ENCODE data around the gene CYP2D6. TPM values are rescaled to one million over a fixed set of nuclear protein-coding genes. Genes with fewer than 3 reads are reported as not detected.
"Not testable (repeated sequence)": the region's sequence is repeated elsewhere in the genome, so short reads cannot be mapped to it uniquely, and the experiment has no call there.

CYP2D6 gene
- total RNA-seq, 1 donor from 2014 or later = 1.1 TPM

DNA sequence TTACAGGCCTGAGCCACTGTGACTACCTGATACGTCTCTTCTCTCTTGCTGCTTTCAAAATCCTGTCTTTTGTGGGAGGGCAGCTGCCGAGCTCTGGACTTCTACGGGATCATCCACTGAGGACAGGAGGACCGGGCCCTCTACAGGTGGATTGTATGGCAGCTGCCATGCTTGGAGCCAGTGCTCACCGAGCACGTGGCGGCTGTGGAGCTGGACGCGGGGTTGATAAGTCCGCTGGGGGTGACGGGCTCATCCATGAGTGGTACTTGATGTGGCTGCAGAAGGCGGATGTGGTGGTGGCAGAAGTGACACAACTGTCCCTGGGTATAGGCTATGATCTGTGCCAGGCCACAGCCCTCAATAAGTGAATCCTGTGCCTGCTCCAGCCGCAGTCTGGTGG lies 1.8 kb upstream of the CYP2D6 start:
- ATAC-seq = no peak

DNA sequence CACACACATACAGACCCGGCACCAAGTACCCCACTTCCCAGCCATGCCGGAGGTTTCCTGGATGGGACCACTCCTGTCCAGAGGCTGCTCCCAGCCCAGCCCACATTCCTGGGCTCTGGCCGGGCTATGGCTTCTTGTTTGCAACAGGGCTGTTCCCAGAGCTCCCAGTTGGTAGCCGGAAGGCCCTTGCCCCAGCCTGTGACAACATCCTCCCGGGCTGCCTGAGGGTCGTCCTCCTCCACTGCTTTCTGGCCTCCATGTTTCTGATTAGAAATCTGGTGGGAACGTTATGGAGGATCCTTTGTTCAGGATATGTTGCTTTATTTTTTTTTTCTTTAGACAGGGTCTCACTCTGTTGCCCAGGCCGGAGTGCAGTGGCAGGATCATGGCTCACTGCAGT lies 952 bp upstream of the CYP2D6 start:
- ATAC-seq = no peak

DNA sequence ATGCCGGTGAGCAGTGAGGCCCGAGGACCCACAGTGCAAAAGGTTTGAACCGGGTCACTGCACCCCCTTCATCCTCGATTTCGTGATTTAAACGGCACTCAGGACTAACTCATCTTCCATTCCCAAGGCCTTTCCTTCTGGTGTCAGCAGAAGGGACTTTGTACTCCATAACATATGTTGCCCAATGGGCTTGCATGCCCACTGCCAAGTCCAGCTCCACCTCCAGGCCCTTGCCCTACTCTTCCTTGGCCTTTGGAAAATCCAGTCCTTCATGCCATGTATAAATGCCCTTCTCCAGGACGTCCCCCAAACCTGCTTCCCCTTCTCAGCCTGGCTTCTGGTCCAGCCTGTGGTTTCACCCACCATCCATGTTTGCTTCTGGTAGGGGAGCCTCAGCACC lies 428 bp downstream of the CYP2D6 start:
- not testable (repeated sequence) for ATAC-seq

DNA sequence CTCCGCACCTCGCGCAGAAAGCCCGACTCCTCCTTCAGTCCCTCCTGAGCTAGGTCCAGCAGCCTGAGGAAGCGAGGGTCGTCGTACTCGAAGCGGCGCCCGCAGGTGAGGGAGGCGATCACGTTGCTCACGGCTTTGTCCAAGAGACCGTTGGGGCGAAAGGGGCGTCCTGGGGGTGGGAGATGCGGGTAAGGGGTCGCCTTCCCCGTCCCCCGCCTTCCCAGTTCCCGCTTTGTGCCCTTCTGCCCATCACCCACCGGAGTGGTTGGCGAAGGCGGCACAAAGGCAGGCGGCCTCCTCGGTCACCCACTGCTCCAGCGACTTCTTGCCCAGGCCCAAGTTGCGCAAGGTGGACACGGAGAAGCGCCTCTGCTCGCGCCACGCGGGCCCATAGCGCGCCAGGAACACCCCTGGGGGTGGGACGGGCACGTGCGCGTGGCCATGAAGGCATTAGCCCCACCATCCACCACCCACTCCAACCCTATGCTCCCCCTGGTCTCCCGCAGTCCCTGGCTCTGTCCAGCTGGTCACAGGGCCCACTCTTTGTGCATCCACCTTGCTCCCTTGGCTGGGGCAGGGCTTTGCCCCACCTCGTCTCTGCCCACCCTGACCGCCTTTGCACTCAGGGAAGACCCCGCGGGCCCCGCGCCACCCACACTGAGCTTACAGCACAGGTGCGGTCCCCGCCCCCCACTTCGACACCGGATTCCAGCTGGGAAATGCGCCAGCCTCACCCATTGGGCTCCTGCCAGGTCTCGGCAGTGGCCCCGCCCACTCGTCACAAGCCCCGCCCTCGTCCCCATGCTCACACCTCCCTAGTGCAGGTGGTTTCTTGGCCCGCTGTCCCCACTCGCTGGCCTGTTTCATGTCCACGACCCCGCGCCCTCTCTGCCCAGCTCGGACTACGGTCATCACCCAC lies 1.6 kb downstream of the CYP2D6 start:
- ATAC-seq = peak; percentile 3

DNA sequence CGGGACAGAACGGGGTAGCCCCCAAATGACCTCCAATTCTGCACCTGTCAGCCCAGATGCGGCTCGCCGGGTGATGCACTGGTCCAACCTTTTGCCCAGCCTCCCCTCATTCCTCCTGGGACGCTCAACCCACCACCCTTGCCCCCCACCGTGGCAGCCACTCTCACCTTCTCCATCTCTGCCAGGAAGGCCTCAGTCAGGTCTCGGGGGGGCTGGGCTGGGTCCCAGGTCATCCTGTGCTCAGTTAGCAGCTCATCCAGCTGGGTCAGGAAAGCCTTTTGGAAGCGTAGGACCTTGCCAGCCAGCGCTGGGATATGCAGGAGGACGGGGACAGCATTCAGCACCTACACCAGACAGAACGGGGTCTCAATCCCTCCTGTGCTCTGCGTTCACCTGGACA lies 2.6 kb downstream of the CYP2D6 start:
- not testable (repeated sequence) for ATAC-seq

DNA sequence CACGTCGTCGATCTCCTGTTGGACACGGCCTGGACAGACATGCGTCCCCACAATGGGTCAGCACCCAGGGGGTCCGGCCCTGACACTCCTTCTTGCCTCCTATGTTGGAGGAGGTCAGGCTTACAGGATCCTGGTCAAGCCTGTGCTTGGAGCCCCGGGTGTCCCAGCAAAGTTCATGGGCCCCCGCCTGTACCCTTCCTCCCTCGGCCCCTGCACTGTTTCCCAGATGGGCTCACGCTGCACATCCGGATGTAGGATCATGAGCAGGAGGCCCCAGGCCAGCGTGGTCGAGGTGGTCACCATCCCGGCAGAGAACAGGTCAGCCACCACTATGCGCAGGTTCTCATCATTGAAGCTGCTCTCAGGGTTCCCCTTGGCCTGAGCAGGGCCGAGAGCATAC lies 3.0 kb downstream of the CYP2D6 start:
- ATAC-seq = no peak

- peak; percentile 8 for ATAC-seq
Measured at GRCh38 chr22:42123529-42123928, 7.1 kb downstream of the CYP2D6 start.

DNA sequence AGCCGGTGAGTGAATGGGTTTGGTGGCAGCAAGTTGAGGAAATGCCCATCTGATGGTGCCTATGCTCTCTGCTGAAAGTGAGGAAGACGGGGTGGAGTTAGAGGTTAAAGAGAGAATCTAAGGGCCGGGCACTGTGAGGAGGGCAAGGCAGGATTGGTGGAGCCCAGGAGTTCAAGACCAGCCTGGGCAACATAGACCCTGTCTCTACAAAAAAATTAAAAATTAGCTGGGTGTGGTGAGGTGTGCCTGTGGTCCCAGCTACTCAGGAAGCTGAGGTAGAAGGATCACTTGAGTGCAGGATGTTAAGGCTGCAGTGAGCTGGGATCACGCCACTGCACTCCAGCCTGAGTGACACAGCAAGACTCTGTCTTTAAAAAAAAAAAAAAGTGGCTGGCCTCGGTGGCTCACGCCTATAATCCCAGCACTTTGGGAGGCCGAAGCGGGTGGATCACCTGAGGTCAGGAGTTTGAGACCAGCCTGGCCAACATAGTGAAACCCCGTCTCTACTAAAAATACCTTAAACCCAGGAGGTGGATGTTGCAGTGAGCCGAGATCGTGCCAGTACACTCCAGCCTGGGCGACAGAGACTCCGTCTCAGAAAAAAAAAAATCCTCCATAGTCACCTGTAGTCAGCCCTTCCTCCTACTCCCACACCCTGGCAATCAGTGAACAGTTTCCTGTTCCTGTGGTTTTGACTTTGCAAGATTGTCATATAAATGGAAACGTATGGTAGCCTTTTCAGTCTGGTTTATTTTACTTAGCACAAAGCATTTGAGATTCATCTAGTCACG lies 10.2 kb downstream of the CYP2D6 start:
- ATAC-seq = not testable (repeated sequence)

DNA sequence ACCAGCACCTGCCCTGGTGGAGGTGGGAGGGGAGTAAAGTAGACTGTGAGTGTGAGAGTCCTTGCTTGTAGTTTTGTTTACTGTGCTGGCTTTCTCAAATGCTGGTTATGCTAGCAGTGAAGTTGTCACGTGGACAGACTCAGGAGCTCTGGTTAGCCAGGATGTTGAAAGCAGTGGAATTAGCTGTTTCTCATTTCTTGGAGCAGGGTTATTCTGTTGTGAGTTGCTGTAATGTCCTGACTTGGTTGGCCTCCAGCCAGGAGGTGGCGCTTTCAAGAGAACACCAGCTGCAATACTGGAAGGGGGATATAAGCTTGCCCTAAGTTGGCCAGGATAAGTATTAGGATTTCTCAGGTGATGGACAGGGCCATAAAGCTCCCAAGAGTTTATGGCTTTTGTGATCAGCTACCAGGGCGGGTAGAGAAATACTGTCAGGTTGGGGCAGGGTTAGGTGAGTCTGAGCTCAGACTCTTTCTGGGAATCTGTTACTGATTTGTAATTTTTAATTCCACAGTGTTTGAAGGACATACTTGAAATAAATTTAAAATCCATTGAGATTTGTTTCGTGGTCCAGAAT lies 13.7 kb downstream of the CYP2D6 start:
- no peak for ATAC-seq

GRCh38 chr22:42115420-42115830 lies 15.2 kb downstream of the CYP2D6 start:
- ATAC-seq = not testable (repeated sequence)

DNA sequence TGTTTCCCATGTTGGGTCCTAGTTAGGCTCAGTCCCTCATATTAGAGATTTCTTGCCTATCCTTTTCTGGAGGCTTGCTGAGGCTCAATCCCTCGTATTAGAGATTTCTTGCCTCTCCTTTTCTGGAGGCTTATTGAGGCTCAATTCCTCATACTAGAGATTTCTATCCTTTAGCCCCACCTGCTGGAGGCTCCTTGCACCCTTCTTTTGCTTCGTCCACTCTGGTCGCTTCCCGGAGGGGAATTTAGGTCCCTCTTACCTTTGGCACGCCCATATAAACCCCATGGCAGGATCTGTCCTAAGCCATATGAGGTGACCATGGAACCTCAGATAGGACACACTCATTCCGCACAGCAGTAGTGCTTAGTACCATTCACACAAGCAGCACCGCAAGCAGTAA lies 15.9 kb downstream of the CYP2D6 start:
- no peak for ATAC-seq

GRCh38 chr22:42112793-42113192 lies 17.8 kb downstream of the CYP2D6 start:
- not testable (repeated sequence) for ATAC-seq

DNA sequence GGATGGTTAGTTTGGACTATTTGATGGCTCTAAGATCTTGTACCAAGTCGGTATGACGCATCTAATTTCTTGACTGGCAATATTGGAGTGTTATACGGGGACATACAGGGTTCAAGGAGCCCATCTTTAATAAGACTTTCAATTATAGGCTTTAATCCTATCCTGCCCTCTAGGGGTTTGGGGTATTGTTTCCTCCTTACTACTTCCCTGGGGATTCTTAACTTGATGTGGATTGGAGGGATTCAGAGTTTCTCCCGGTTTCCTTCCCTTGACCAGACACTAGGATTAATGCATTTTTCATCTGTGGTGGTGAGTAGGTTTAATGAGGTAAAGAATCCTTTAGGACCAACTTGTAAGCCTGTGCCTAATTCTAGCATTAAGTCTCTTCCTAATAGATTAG lies 18.8 kb downstream of the CYP2D6 start:
- no peak for ATAC-seq

GRCh38 chr22:42108848-42109247 lies 21.8 kb downstream of the CYP2D6 start:
- ATAC-seq = no peak

DNA sequence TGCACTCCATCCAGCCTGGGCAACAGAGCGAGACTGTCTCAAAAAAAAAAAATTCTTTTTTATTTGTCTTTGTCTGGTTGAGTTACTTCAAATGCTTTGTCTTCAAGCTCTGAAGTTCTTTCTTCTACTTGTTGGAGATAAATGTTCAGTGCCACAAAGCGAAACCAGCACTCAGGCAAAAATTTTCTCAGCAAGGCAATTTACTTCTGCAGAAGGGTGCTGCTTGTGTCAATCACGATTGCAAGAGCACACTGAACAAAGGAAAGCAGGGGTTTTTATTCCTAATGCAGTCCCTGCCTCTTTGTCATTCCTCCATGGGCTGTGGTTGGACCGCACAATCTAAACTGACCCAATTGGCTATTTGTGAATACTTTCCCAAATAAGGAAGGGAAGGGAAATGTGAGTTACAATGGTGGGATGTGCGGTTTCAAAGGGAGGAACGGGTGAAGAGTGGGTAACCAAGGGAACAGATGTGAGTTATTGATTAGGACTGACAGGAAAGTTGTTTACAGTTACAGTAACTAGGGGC lies 26.2 kb downstream of the CYP2D6 start:
- not testable (repeated sequence) for ATAC-seq

- ATAC-seq = no peak
Measured at GRCh38 chr22:42101199-42101598, 29.4 kb downstream of the CYP2D6 start.

- peak; percentile 1 for ATAC-seq
Measured at GRCh38 chr22:42091455-42091782, 39.2 kb downstream of the CYP2D6 start.

- ATAC-seq = peak; percentile 98
Measured at GRCh38 chr22:42090596-42091454, 39.8 kb downstream of the CYP2D6 start, which contains the start of gene NDUFA6. Gene NDUFA6, minus strand, starts transcription at chr22:42090772. Its CDS starts 28 bp downstream, at chr22:42090744.

DNA sequence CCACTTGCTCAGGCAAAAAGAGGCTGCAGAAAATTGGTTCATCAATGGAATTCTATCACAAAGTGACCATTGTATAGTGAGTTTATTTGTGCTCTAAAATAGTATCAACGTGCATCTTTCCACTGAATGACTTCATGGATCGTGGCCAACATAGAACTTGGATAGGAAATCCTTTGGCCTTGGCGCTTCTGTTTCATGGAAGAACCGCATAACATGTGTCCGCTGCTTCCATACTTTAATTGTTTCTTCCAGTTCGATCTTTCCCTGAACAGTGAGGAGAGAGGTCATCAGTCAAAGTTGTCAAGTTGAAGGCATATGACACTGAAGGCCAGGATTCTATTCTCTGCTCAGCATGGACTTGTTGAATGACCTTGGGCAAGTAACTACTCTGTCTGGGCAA lies 44.6 kb downstream of the CYP2D6 start:
- no peak for ATAC-seq

DNA sequence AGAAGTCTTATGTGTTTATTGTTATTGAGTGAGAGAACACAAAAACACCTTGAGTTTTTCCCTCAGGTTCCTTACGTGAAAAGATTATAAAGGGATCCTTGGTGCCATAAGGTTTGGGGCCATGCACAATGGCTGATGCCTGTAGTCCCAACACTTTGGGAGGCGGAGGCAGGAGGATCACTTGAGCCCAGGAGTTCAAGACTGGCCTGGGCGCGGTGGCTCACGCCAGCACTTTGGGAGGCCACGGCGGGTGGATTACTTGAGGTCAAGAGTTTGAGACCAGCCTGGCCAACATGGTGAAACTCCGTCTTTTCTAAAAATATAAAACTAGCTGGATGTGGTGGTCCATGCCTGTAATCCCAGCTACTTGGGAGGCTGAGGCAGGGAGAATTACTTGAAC lies 45.7 kb downstream of the CYP2D6 start:
- ATAC-seq = no peak

DNA sequence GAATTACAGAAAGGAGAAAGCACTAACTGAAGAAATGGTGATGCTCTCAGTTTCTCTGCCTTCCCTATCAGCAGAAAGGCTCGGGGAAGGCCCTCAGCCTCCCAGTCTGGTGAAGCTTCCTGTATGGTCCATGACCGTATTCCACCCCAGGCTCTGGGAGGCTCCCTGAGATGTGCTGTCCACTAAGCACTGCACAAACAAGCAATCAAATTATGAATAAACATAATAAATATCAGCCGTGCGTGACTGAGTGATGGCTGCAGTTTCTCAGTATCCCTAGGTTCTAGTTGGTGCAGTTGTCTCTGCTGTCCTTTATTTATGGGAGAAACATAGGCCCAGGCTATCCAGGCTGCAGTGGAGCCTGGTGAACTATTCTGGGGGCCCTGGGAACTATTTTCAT lies 47.5 kb downstream of the CYP2D6 start:
- ATAC-seq = no peak

DNA sequence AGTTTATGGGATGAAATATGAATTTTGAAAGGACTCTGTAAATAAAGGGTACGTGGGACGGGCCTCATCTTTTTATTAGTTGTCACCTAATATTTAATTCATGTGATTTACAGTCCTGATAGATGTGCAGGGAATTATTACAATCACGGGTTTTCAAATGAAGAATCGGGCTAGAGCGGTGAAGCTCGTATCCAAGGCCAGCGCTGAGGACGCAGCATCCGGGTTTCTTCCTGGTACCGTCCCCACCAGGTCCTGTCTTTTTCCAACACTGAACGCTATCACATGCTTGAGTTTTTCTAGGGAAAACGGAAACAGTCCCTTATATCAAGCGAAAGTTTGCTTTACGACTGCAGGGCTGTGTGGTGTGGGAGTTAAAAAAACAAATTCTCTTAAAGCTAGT lies 50.3 kb downstream of the CYP2D6 start:
- ATAC-seq = no peak

Data from esophagus mucosa (tissue), 1 donor.